ENCODE results near the gene DCHS1. TPM values are rescaled to one million over a fixed set of nuclear protein-coding genes. Genes with fewer than 3 reads are reported as not detected.

The DCHS1 gene
- total RNA-seq, 1 donor from 2014 or later, result 1.8 TPM

DNA sequence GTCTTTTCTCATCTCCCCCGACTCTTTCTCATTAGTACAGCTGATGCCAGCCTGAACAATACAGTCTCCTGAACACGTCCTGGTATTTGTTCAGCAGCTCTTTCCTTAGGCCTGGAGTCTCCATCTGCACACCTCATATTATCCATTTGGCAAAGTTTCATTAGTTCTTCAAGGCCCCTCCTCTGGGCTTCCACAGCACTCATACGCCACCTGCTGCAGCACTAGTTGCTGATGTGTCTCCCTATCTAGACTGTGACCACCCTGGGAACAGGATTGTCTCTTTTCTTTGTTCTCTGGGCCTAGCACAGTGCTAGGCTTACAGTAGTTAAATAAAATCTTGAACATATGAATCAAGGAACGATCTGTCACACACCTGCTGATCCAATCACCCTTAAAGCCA is 17.2 kb downstream of the DCHS1 start:
- no peak overlapping the region for H3K4me3 ChIP-seq (ENCODE audit: low read depth, low read length)
- DNase-seq (ENCODE audit: low read depth), result no peak
- TF ChIP-seq, protein P1, sequence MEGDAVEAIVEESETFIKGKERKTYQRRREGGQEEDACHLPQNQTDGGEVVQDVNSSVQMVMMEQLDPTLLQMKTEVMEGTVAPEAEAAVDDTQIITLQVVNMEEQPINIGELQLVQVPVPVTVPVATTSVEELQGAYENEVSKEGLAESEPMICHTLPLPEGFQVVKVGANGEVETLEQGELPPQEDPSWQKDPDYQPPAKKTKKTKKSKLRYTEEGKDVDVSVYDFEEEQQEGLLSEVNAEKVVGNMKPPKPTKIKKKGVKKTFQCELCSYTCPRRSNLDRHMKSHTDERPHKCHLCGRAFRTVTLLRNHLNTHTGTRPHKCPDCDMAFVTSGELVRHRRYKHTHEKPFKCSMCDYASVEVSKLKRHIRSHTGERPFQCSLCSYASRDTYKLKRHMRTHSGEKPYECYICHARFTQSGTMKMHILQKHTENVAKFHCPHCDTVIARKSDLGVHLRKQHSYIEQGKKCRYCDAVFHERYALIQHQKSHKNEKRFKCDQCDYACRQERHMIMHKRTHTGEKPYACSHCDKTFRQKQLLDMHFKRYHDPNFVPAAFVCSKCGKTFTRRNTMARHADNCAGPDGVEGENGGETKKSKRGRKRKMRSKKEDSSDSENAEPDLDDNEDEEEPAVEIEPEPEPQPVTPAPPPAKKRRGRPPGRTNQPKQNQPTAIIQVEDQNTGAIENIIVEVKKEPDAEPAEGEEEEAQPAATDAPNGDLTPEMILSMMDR (conservative IDR thresholded peaks at IDR 0.05; ENCODE audit: low read depth, low read length), result no peak

DNA sequence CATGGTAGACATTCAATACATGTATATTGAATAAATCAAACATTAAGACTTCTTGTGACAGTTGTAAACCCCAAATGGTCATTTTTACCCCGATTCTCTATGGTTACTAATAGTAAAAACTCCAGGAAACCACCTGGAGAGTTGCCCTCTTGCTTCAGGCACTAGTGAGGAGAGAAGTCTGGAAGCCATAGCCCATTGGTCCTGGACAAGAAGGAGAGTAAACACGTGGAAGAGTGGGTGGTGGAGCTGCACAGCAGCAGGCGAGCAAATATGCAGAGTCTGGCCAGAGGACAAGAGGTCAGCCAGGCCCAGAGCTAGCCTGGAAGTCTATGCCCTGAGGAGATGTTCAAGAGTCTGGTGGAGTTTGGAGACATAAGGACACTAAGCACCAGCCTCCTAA is 17.7 kb downstream of the DCHS1 start:
- TF ChIP-seq, protein P1 (conservative IDR thresholded peaks at IDR 0.05; ENCODE audit: low read depth, low read length), result no peak
- DNase-seq (ENCODE audit: low read depth), result no peak
- H3K4me3 ChIP-seq (ENCODE audit: low read depth, low read length), result no peak overlapping the region

DNA sequence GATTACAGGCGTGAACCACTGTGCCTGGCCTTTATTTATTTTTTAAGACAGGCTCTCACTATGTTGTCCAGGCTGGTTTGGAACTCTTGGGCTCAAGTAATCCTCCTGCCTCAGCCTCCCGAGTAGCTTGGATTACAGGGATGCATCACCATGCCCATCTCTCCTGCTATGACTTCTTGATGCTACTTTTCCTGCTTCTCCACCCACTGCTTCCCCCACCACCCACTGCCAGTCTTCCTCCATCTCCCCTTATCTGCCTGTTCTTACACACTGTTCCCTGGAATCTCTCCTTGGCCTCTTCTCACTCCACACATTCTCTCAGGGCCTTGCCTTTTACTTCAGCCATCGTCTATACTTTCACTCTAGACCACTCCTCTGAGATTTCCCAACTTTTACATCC is 19.1 kb downstream of the DCHS1 start:
- no peak overlapping the region for H3K4me3 ChIP-seq (ENCODE audit: low read depth, low read length)

DNA sequence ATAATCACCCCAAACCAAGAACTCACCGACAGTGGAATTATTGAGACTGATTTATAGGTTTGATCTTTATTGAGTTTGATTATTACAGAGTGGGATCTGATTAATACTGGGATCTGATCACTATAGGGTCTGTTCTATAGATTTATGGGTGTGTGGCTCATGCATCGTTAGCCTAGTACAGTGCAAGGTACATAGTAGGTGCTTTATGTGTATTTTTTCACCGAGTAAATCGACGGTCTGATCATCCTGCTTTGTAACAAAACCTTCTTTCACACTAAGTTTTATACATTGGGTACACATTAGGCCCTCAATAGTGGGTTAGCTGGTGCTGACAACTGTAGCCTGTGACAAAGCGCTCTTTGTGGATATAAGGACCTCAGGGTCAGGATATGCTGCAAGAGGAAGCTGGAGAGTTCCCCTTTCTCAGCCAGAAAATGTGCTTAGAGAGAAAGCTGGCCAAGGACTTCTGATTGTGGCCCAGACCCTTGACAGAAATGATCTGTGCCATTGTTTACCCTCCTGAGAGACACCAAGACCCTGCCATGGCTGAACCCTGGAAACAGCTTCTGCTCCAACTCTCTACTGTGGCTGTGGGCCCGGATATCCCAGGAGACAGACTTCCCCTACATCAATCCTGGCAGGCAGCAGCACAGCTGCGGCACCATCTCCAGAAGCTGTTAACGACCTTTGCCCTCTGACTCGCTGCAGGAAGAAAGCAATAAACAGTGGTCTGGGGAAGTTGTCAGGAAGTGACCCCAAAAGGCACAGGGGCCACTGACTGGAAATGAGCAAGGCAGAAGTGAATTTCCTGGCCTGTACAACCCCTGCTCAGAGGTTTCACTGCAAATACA is 20.3 kb downstream of the DCHS1 start:
- H3K4me3 ChIP-seq (ENCODE audit: low read depth, low read length), result no peak overlapping the region
- TF ChIP-seq, protein P1 (conservative IDR thresholded peaks at IDR 0.05; ENCODE audit: low read depth, low read length), result no peak
- no peak for DNase-seq (ENCODE audit: low read depth)

More for the DNA sequence above, 19.1 kb downstream of the DCHS1 start:
- TF ChIP-seq, protein P1 (conservative IDR thresholded peaks at IDR 0.05; ENCODE audit: low read depth, low read length), result no peak
- DNase-seq (ENCODE audit: low read depth), result no peak

DNA sequence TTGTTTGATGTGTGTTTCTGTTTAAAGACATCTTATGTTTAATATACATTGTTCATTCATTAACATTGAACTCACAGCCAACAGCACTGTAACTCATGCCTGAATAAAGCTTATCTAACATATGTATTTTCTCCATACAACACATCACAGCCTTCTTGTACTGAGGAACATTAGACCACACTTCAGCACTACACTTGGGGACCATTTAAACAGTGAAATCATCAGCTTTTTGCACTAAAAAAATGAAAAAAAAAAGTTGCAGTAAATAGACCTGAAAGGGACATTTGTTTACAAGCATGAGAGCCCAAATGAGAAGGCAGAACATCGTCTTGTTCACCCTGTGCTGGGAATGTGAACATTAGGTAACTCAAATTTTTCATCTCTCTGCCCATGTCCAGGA is 21.1 kb downstream of the DCHS1 start:
- TF ChIP-seq, protein P1 (conservative IDR thresholded peaks at IDR 0.05; ENCODE audit: low read depth, low read length), result no peak
- H3K4me3 ChIP-seq (ENCODE audit: low read depth, low read length), result no peak overlapping the region
- no peak for DNase-seq (ENCODE audit: low read depth)

DNA sequence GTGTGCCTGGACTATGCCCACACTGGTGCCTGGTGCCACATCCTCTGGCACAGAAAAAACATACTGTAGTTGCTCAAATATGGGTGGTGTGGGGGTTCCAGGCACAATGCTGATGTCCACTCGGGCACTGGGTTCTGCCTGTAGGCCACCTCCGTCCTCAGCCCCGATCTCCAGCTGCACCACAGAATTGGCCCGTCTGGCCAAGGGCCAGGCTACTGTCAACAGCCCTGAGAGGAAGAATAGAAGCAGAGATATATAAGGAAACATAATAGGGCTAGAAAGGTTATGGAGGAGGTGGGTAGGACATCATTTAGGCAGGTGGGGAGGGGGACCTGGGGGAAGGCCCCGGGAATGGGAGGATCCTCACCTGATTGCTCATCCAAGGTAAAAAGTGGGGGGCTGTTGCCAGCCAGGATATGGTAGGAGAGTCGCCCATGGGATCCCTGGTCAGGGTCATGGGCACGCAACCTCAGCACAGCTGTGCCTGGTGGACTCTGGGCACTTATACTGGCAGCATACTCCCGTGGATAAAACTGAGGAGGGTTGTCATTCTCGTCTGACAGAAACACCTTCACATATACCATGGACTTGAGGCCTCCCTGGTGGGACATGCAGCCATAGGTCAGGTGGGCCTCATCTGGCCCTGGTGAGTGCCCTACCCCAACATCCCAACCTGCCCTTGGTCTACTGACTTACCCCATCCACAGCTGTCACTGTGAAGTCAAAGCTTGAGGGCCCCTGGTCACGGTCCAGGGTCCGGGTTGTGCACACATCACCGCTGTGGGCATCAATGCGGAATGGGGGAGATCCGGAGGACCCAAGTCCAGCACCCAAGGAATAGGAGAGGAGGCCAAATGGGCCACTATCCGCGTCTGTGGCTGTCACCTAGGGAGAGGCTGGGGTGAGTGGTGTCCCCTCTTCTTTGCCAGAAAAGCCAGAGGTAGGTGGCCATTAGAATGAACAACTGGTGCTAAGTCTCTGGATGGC is 21.9 kb downstream of the DCHS1 start:
- no peak for DNase-seq (ENCODE audit: low read depth)
- no peak overlapping the region for H3K4me3 ChIP-seq (ENCODE audit: low read depth, low read length)
- TF ChIP-seq, protein P1 (conservative IDR thresholded peaks at IDR 0.05; ENCODE audit: low read depth, low read length), result no peak

All from epithelial cell of proximal tubule (primary cell).